BLaER1 (cell line): ENCODE data around the gene DNAH6.
"Not testable (repeated sequence)": the region's sequence is repeated elsewhere in the genome, so short reads cannot be mapped to it uniquely, and the experiment has no call there.

Experiments used
- H3K27ac ChIP-seq: shearing (Covaris generic); formaldehyde crosslinking; 2 replicates; pipeline ENCODE4 v1.8.1; 2022
- H3K27me3 ChIP-seq: shearing (Covaris generic); formaldehyde crosslinking; 2 replicates; pipeline ENCODE4 v1.8.1; 2022
- H3K36me3 ChIP-seq: shearing (Covaris generic); formaldehyde crosslinking; 2 replicates; pipeline ENCODE4 v1.8.1; 2022
- H3K4me1 ChIP-seq: shearing (Covaris generic); formaldehyde crosslinking; 2 replicates; pipeline ENCODE4 v1.8.1; 2022
- H3K4me2 ChIP-seq: shearing (Covaris generic); formaldehyde crosslinking; 2 replicates; pipeline ENCODE4 v1.8.1; 2022
- H3K4me3 ChIP-seq: shearing (Covaris generic); formaldehyde crosslinking; 2 replicates; pipeline ENCODE4 v1.8.1; 2022
- H3K9ac ChIP-seq: shearing (Covaris generic); formaldehyde crosslinking; 2 replicates; pipeline ENCODE4 v1.8.1; 2022
- H3K9me3 ChIP-seq: shearing (Covaris generic); formaldehyde crosslinking; 2 replicates; pipeline ENCODE4 v1.8.1; 2022
- H4K20me1 ChIP-seq: shearing (Covaris generic); formaldehyde crosslinking; 2 replicates; pipeline ENCODE4 v1.8.1; 2022
- Cebpa-rat ChIP-seq: shearing (Covaris generic); IDR thresholded peaks from 2 replicates; pipeline ENCODE4 v1.8.1; 2022

The DNAH6 gene

GRCh38 chr2:84498150-84498799 is 18.0 kb upstream of the DNAH6 start:
- Histone ChIP-seq H3K27ac (no peak overlapping the region), H3K4me2 (no peak overlapping the region), H3K9me3 (no peaks in the 10 kb centered on the region), H3K9ac (no peak overlapping the region), H4K20me1 (no peaks in the 10 kb centered on the region), H3K4me1 (no peaks in the 10 kb centered on the region), H3K4me3 (no peak overlapping the region), H3K27me3 (no peaks in the 10 kb centered on the region), H3K36me3 (no peaks in the 10 kb centered on the region)
- no peak for TF ChIP-seq Cebpa-rat

GRCh38 chr2:84511024-84511423 is 5.3 kb upstream of the DNAH6 start:
- not testable (repeated sequence) for H3K27ac ChIP-seq, H3K4me1 ChIP-seq, H3K4me2 ChIP-seq, H3K27me3 ChIP-seq, H3K4me3 ChIP-seq, H3K36me3 ChIP-seq, H4K20me1 ChIP-seq, H3K9ac ChIP-seq
- H3K9me3 ChIP-seq = peaks cover 15% of the 10 kb centered on the region

GRCh38 chr2:84515788-84516187 is 510 bp upstream of the DNAH6 start:
- H3K9ac ChIP-seq = no peak overlapping the region
- no peak overlapping the region for H3K4me3 ChIP-seq
- H3K4me2 ChIP-seq = peak overlapping the region; percentile 51
- H4K20me1 ChIP-seq = no peaks in the 10 kb centered on the region
- no peaks in the 10 kb centered on the region for H3K36me3 ChIP-seq
- peaks cover 9% of the 10 kb centered on the region; the same call in 1 of the 2 replicates for H3K4me1 ChIP-seq
- H3K27me3 ChIP-seq = no peaks in the 10 kb centered on the region
- H3K27ac ChIP-seq = no peak overlapping the region
- TF ChIP-seq Cebpa-rat = no peak
- peaks cover 17% of the 10 kb centered on the region for H3K9me3 ChIP-seq

- Histone ChIP-seq H3K27me3 (no peaks in the 10 kb centered on the region), H4K20me1 (no peaks in the 10 kb centered on the region), H3K4me2 (no peak overlapping the region), H3K9ac (no peak overlapping the region), H3K27ac (no peak overlapping the region), H3K4me3 (no peak overlapping the region), H3K36me3 (no peaks in the 10 kb centered on the region), H3K4me1 (peaks cover 9% of the 10 kb centered on the region; the same call in 1 of the 2 replicates), H3K9me3 (peaks cover 28% of the 10 kb centered on the region)
- TF ChIP-seq Cebpa-rat = no peak
Measured at GRCh38 chr2:84519332-84519957, 3.1 kb downstream of the DNAH6 start.

- Histone ChIP-seq H3K9me3 (peaks cover 11% of the 10 kb centered on the region), H3K9ac (no peak overlapping the region), H4K20me1 (no peaks in the 10 kb centered on the region), H3K27ac (no peak overlapping the region), H3K27me3 (no peaks in the 10 kb centered on the region), H3K36me3 (no peaks in the 10 kb centered on the region), H3K4me1 (no peaks in the 10 kb centered on the region), H3K4me3 (no peak overlapping the region), H3K4me2 (no peak overlapping the region)
- TF ChIP-seq Cebpa-rat = no peak
Measured at GRCh38 chr2:84526562-84526961, 10.3 kb downstream of the DNAH6 start.

GRCh38 chr2:84527137-84528129 is 11.1 kb downstream of the DNAH6 start:
- H3K9me3 ChIP-seq = peaks cover 6% of the 10 kb centered on the region
- H4K20me1 ChIP-seq = no peaks in the 10 kb centered on the region
- no peak overlapping the region for H3K4me3 ChIP-seq
- H3K36me3 ChIP-seq = no peaks in the 10 kb centered on the region
- no peak overlapping the region for H3K4me2 ChIP-seq
- H3K9ac ChIP-seq = no peak overlapping the region
- H3K27ac ChIP-seq = no peak overlapping the region
- no peak for TF ChIP-seq Cebpa-rat
- H3K27me3 ChIP-seq = no peaks in the 10 kb centered on the region
- H3K4me1 ChIP-seq = no peaks in the 10 kb centered on the region

GRCh38 chr2:84532291-84532690 is 16.0 kb downstream of the DNAH6 start:
- Histone ChIP-seq H3K27me3 (no peaks in the 10 kb centered on the region), H3K4me2 (no peak overlapping the region), H3K9ac (no peak overlapping the region), H3K36me3 (no peaks in the 10 kb centered on the region), H3K27ac (no peak overlapping the region), H3K4me3 (no peak overlapping the region), H3K9me3 (no peaks in the 10 kb centered on the region), H3K4me1 (no peaks in the 10 kb centered on the region), H4K20me1 (no peaks in the 10 kb centered on the region)
- TF ChIP-seq Cebpa-rat = no peak

- TF ChIP-seq Cebpa-rat = no peak
- no peak overlapping the region for H3K9ac ChIP-seq
Measured at GRCh38 chr2:84534225-84534624, 17.9 kb downstream of the DNAH6 start.

GRCh38 chr2:84537251-84537650 is 21.0 kb downstream of the DNAH6 start:
- no peak overlapping the region for H3K4me3 ChIP-seq
- H3K27me3 ChIP-seq = no peaks in the 10 kb centered on the region
- H3K36me3 ChIP-seq = no peaks in the 10 kb centered on the region
- H3K4me2 ChIP-seq = no peak overlapping the region
- H3K9ac ChIP-seq = no peak overlapping the region
- H3K27ac ChIP-seq = no peak overlapping the region
- no peak for TF ChIP-seq Cebpa-rat
- H3K4me1 ChIP-seq = no peaks in the 10 kb centered on the region
- H3K9me3 ChIP-seq = no peaks in the 10 kb centered on the region
- H4K20me1 ChIP-seq = no peaks in the 10 kb centered on the region

More at GRCh38 chr2:84534225-84534624, 17.9 kb downstream of the DNAH6 start:
- no peaks in the 10 kb centered on the region for H3K4me1 ChIP-seq
- H3K9me3 ChIP-seq = no peaks in the 10 kb centered on the region
- no peaks in the 10 kb centered on the region for H4K20me1 ChIP-seq
- no peaks in the 10 kb centered on the region for H3K36me3 ChIP-seq
- no peaks in the 10 kb centered on the region for H3K27me3 ChIP-seq
- H3K4me3 ChIP-seq = no peak overlapping the region
- H3K27ac ChIP-seq = no peak overlapping the region
- H3K4me2 ChIP-seq = no peak overlapping the region

GRCh38 chr2:84539729-84540128 is 23.4 kb downstream of the DNAH6 start:
- no peak overlapping the region for H3K4me2 ChIP-seq
- H3K36me3 ChIP-seq = no peaks in the 10 kb centered on the region
- H3K4me3 ChIP-seq = no peak overlapping the region
- no peaks in the 10 kb centered on the region for H4K20me1 ChIP-seq
- no peaks in the 10 kb centered on the region for H3K4me1 ChIP-seq
- no peak for TF ChIP-seq Cebpa-rat
- H3K9ac ChIP-seq = no peak overlapping the region
- H3K27ac ChIP-seq = no peak overlapping the region
- no peaks in the 10 kb centered on the region for H3K27me3 ChIP-seq
- H3K9me3 ChIP-seq = no peaks in the 10 kb centered on the region
